CD4-positive, alpha-beta T cell treated with Interleukin-4 for 4 hours (primary cell): ENCODE measurements around the gene COMTD1.

Experiments
- DNase-seq: peaks from one replicate; pipeline ENCODE4 v3.0.0-alpha.2; 2020

The COMTD1 gene

GRCh38 chr10:75235375-75236177 is at the start of gene COMTD1:
Gene COMTD1 (minus strand): TSS chr10:75235957. CDS start chr10:75235928, 29 bp downstream.
- peak; percentile 91 for DNase-seq

GRCh38 chr10:75283671-75284470 is 48.1 kb upstream of the COMTD1 start:
- DNase-seq: no peak

GRCh38 chr10:75283078-75283670 is 47.4 kb upstream of the COMTD1 start:
- DNase-seq: no peak

GRCh38 chr10:75281974-75282373 is 46.2 kb upstream of the COMTD1 start:
- DNase-seq: no peak

GRCh38 chr10:75280236-75280635 is 44.5 kb upstream of the COMTD1 start:
- DNase-seq: no peak

GRCh38 chr10:75276069-75276872 is 40.5 kb upstream of the COMTD1 start:
- DNase-seq: no peak

GRCh38 chr10:75272896-75273295 is 37.1 kb upstream of the COMTD1 start:
- DNase-seq: no peak

- no peak for DNase-seq
Measured at GRCh38 chr10:75272094-75272493, 36.3 kb upstream of the COMTD1 start.

GRCh38 chr10:75269605-75270004 is 33.8 kb upstream of the COMTD1 start:
- no peak for DNase-seq

- DNase-seq: no peak
Measured at GRCh38 chr10:75266945-75267344, 31.2 kb upstream of the COMTD1 start.

- DNase-seq: no peak
Measured at GRCh38 chr10:75265856-75266255, 30.1 kb upstream of the COMTD1 start.

- no peak for DNase-seq
Measured at GRCh38 chr10:75263806-75264205, 28.0 kb upstream of the COMTD1 start.

GRCh38 chr10:75261813-75262705 is 26.3 kb upstream of the COMTD1 start:
- DNase-seq: no peak

- no peak for DNase-seq
Measured at GRCh38 chr10:75260990-75261389, 25.2 kb upstream of the COMTD1 start.

GRCh38 chr10:75254739-75255138 is 19.0 kb upstream of the COMTD1 start:
- no peak for DNase-seq

- no peak for DNase-seq
Measured at GRCh38 chr10:75253281-75254220, 17.8 kb upstream of the COMTD1 start.

- no peak for DNase-seq
Measured at GRCh38 chr10:75250934-75251333, 15.2 kb upstream of the COMTD1 start.

GRCh38 chr10:75247797-75248196 is 12.0 kb upstream of the COMTD1 start:
- no peak for DNase-seq

GRCh38 chr10:75246506-75246905 is 10.7 kb upstream of the COMTD1 start:
- DNase-seq: no peak
